ENCODE results near the gene PIK3AP1. TPM values are rescaled to one million over a fixed set of nuclear protein-coding genes. Genes with fewer than 3 reads are reported as not detected.
"Not testable (repeated sequence)": the region's sequence is repeated elsewhere in the genome, so short reads cannot be mapped to it uniquely, and the experiment has no call there.

The PIK3AP1 gene
- total and polyA plus RNA-seq, 7 experiments from 2014 or later = 0.46 to 68.1 (median 2.9) TPM

DNA sequence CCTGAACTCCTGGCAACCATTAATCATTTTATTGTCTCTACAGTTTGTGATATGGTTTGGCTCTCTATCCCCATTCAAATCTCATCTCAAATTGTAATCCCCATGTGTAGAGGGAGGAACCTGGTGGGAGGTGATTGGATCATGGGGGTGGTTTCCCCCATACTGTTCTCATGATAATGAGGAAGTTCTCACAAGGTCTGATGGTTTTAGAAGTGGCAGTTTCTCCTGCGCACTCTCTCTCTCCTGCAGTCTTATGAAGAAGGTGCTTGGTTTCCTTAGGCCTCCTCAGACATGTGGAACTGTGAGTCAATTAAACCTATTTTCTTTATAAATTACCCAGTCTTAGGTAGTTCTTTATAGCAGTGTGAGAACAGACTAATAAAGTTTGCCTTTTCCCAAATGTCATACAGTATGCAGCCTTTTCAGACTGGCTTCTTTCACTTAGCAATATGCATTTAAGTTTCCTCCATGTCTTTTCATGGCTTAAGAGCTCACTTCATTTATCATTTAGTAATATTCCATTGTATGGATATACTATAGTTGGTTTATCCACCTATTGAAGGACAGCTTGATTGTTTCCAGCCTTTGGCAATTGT is 17.1 kb upstream of the PIK3AP1 start:
- DNase-seq; H3K27me3 Mint-ChIP-seq; H3K36me3 ChIP-seq (ENCODE audit: control insufficient read depth in 2 of 3, insufficient read depth in 3 of 3, low read length in 3 of 3); H3K4me1 ChIP-seq (ENCODE audit: control insufficient read depth in 2 of 2, insufficient read depth in 2 of 2, low read length in 2 of 2); H3K4me1 Mint-ChIP-seq; POLR2A ChIA-PET; H3K9me3 ChIP-seq (ENCODE audit: control insufficient read depth in 2 of 3, low read length in 3 of 3); H3K9me3 Mint-ChIP-seq; CTCF ChIA-PET; intact Hi-C loops (cut with micrococcal nuclease); H3K27ac ChIP-seq (ENCODE audit: low read depth, low read length); H3K4me3 Mint-ChIP-seq; H3K27me3 ChIP-seq (ENCODE audit: control insufficient read depth in 2 of 2, insufficient read depth in 2 of 2, low read length in 2 of 2); H3K4me3 ChIP-seq (ENCODE audit: low read length); H3K36me3 Mint-ChIP-seq; H3K27ac Mint-ChIP-seq: not testable (repeated sequence)
- ATAC-seq = peak; percentile 53

DNA sequence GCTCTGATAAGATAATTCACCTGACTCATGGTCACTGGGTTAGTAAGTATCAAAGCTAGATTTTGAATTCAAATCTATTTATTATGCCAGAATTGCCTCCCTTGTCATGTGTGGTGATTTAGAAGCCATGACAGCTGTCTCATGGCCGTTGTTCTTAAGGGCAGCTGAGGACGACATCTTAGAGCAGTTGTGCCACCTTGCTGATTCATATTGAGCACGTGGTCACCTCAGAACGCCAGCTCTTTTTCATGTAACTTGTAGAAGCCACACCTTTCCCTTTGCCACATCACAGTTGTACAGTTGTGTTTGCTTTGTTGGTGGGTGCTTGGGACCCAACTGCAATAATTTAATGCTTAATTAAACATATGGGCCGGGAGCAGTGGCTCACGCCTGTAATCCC is 4.3 kb upstream of the PIK3AP1 start:
- intact Hi-C loops (cut with micrococcal nuclease) = loop anchor here (5.0 to 10.0 kb wide), 2 partner anchors 207 to 330 kb away; no protein-coding TSS in a partner anchor
- Histone ChIP-seq H3K27ac (ENCODE audit: low read depth, low read length) (no peak overlapping the region), H3K4me3 (ENCODE audit: low read length) (no peak overlapping the region), H3K9me3 (ENCODE audit: control insufficient read depth in 2 of 3, low read length in 3 of 3) (no peaks in the 10 kb centered on the region), H3K27me3 (ENCODE audit: control insufficient read depth in 2 of 2, insufficient read depth in 2 of 2, low read length in 2 of 2) (no peaks in the 10 kb centered on the region), H3K36me3 (ENCODE audit: control insufficient read depth in 2 of 3, insufficient read depth in 3 of 3, low read length in 3 of 3) (no peaks in the 10 kb centered on the region), H3K4me1 (ENCODE audit: control insufficient read depth in 2 of 2, insufficient read depth in 2 of 2, low read length in 2 of 2) (peaks cover 6 to 11% of the 10 kb centered on the region in 2 donors)
- Mint-ChIP-seq H3K27me3 (peaks cover 0 to 22% (median 5%) of the 10 kb centered on the region in 5 donors), H3K27ac (no peak overlapping the region), H3K4me3 (no peak overlapping the region), H3K9me3 (no peaks in the 10 kb centered on the region), H3K36me3 (no peaks in the 10 kb centered on the region), H3K4me1 (peaks cover 12 to 20% (median 17%) of the 10 kb centered on the region in 7 donors)
- ChIA-PET CTCF (no interaction called here), POLR2A (no interaction called here)
- ATAC-seq (no peak), DNase-seq (no peak)

DNA sequence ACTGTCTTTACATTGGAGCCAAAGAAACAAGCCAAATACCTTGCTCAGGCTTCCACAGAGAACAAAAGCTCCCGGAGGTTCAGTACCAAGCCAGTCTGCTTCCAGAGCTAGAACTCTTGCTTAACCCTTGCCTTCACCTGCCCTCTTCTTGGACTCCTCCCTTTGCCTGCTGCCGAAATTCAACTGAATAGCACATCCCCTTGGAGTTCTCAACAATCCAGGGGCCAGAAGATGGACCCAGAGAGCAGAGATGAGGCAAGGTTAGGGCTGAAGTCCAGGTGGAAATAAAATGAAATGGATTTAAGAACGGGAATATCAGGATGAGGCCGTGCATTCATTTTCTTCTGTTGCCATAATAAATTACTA is 876 bp upstream of the PIK3AP1 start:
- H3K36me3 ChIP-seq (ENCODE audit: control insufficient read depth in 2 of 3, insufficient read depth in 3 of 3, low read length in 3 of 3) = no peaks in the 10 kb centered on the region
- H3K4me3 ChIP-seq (ENCODE audit: low read length) = peak overlapping the region; percentile 58
- peaks cover 6 to 20% of the 10 kb centered on the region in 2 donors for H3K4me1 ChIP-seq (ENCODE audit: control insufficient read depth in 2 of 2, insufficient read depth in 2 of 2, low read length in 2 of 2)
- Mint-ChIP-seq H3K4me1 (peaks cover 17 to 35% (median 26%) of the 10 kb centered on the region in 7 donors), H3K36me3 (no peaks in the 10 kb centered on the region), H3K27me3 (peaks cover 0 to 24% (median 5%) of the 10 kb centered on the region in 5 donors), H3K4me3 (peak overlapping the region; percentile 85 to 98 (median 90)), H3K27ac (peak overlapping the region in 5 of 9 donors; percentile 16 to 82 (median 58)), H3K9me3 (peaks cover 0 to 1% (median 0%) of the 10 kb centered on the region in 11 donors)
- CTCF ChIA-PET = no interaction called here
- H3K27ac ChIP-seq (ENCODE audit: low read depth, low read length) = no peak overlapping the region
- ATAC-seq (no peak), DNase-seq (no peak)
- POLR2A ChIA-PET = interaction anchor here (1.0 kb wide), 1 partner anchor 134 kb away, joined by 3 read pairs; the partner anchor contains the start of gene TM9SF3
- H3K9me3 ChIP-seq (ENCODE audit: control insufficient read depth in 2 of 3, low read length in 3 of 3) = no peaks in the 10 kb centered on the region
- no peaks in the 10 kb centered on the region for H3K27me3 ChIP-seq (ENCODE audit: control insufficient read depth in 2 of 2, insufficient read depth in 2 of 2, low read length in 2 of 2)
- intact Hi-C loops (cut with micrococcal nuclease) = loop anchor here (2.0 to 10.0 kb wide), 5 partner anchors 26 to 326 kb away; no protein-coding TSS in a partner anchor

DNA sequence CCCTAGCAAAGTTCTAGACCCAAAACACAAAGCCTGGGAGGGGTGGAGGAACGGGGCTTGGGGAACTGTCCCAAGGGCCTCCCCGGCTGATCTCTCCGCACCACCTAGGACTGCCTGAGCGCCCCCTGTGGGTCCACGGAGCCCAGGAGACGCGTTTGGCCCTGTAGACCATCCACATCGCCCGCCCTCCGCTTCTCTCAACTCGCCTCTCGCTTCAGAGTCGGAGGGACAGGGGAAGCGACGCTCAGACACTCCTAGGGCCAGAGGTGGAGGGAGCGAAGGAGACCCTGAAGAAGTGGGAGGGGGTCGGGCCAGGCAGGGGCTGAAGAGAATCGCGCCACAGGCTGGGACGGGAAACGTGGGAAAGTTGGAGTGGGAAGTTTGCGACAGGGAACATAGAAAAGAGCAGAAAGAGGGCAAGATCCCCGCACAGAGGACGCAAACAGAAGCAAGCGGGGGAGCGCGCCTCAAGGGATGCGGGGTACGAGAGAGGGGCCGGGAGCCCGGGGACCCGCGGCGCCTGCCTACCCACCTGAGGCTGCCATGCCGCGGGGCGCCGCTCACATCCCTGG is 378 bp downstream of the PIK3AP1 start:
- Mint-ChIP-seq H3K4me1 (peaks cover 17 to 35% (median 26%) of the 10 kb centered on the region in 7 donors), H3K9me3 (peaks cover 0 to 1% (median 0%) of the 10 kb centered on the region in 11 donors), H3K4me3 (peak overlapping the region; percentile 84 to 98 (median 92)), H3K27ac (peak overlapping the region in 7 of 9 donors; percentile 20 to 77 (median 69)), H3K27me3 (peaks cover 0 to 24% (median 4%) of the 10 kb centered on the region in 5 donors), H3K36me3 (no peaks in the 10 kb centered on the region)
- Histone ChIP-seq H3K36me3 (ENCODE audit: control insufficient read depth in 2 of 3, insufficient read depth in 3 of 3, low read length in 3 of 3) (no peaks in the 10 kb centered on the region), H3K4me1 (ENCODE audit: control insufficient read depth in 2 of 2, insufficient read depth in 2 of 2, low read length in 2 of 2) (peaks cover 6 to 20% of the 10 kb centered on the region in 2 donors), H3K4me3 (ENCODE audit: low read length) (peak overlapping the region; percentile 58), H3K27me3 (ENCODE audit: control insufficient read depth in 2 of 2, insufficient read depth in 2 of 2, low read length in 2 of 2) (no peaks in the 10 kb centered on the region), H3K9me3 (ENCODE audit: control insufficient read depth in 2 of 3, low read length in 3 of 3) (no peaks in the 10 kb centered on the region), H3K27ac (ENCODE audit: low read depth, low read length) (no peak overlapping the region)
- DNase-seq (peak in 5 of 9 donors; percentile 2 to 52 (median 15)), ATAC-seq (peak; percentile 77)
- ChIA-PET POLR2A (no interaction called here), CTCF (no interaction called here)
- intact Hi-C loops (cut with micrococcal nuclease) = loop anchor here (2.0 to 10.0 kb wide), 5 partner anchors 27 to 325 kb away; no protein-coding TSS in a partner anchor

DNA sequence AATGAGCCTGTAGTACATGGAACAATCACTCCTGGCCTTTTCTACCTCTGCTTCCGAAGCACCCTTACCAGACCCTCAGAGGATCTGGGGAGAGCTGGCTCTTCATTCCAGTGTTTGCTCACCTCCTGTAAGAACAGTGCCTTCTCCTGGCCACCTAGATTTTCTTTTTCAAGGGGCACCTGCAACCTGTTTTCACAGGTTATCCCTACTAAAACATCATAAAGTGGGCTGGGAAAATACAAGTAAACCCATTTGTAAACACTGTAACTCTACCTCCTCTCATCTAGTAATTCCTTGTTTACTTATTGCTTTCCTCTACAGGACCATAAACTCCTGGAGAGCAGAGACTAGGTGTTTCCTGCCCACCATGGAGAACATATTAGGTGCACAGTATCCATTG is 1.1 kb downstream of the PIK3AP1 start:
- H3K9me3 Mint-ChIP-seq = peaks cover 0 to 1% (median 0%) of the 10 kb centered on the region in 11 donors
- peak overlapping the region; percentile 84 to 98 (median 92) for H3K4me3 Mint-ChIP-seq
- Histone ChIP-seq H3K27me3 (ENCODE audit: control insufficient read depth in 2 of 2, insufficient read depth in 2 of 2, low read length in 2 of 2) (no peaks in the 10 kb centered on the region), H3K36me3 (ENCODE audit: control insufficient read depth in 2 of 3, insufficient read depth in 3 of 3, low read length in 3 of 3) (no peaks in the 10 kb centered on the region), H3K27ac (ENCODE audit: low read depth, low read length) (no peak overlapping the region), H3K4me1 (ENCODE audit: control insufficient read depth in 2 of 2, insufficient read depth in 2 of 2, low read length in 2 of 2) (peaks cover 6 to 20% of the 10 kb centered on the region in 2 donors), H3K9me3 (ENCODE audit: control insufficient read depth in 2 of 3, low read length in 3 of 3) (no peaks in the 10 kb centered on the region), H3K4me3 (ENCODE audit: low read length) (peak overlapping the region; percentile 58)
- H3K4me1 Mint-ChIP-seq = peaks cover 17 to 35% (median 26%) of the 10 kb centered on the region in 7 donors
- intact Hi-C loops (cut with micrococcal nuclease) = no loop called here
- peak overlapping the region in 3 of 9 donors; percentile 16 to 76 (median 69) for H3K27ac Mint-ChIP-seq
- ATAC-seq = no peak
- ChIA-PET CTCF (no interaction called here), POLR2A (no interaction called here)
- DNase-seq = no peak
- no peaks in the 10 kb centered on the region for H3K36me3 Mint-ChIP-seq
- H3K27me3 Mint-ChIP-seq = peaks cover 0 to 24% (median 4%) of the 10 kb centered on the region in 5 donors

DNA sequence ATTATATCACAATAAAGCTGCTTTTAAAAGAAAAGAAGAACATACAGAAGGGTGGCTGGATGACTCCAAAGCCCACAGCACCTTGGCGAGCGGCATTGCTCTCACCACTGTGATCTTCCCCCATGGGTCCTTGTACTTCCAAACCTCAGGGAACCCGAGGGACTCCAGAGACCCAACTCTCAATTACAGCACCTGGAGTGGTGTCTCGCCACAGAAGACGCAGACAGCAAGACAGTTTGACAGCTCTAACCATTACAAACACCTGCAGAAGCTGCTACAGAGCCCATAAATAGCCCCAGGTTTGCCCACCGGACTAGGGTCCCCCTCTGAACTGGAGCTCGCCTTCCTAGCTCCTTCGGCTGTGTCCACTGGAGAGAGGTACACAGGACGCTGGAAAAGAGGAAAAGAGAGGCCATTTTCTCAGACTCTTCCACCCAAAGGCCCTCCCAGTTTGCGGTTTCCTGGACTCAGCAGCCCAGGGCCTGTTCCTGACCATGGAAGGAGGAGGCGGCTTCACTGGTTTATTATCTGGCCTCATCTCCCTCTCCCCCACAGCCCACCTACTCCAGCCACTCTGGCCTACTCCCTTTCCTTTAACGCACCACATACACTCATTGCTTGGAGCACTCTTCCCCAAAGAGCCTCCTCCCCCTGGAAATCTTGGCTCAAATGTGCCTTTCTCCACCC is 1.9 kb downstream of the PIK3AP1 start:
- H3K36me3 Mint-ChIP-seq = no peaks in the 10 kb centered on the region
- no peak for ATAC-seq
- intact Hi-C loops (cut with micrococcal nuclease) = no loop called here

More for the DNA sequence above, 1.9 kb downstream of the PIK3AP1 start:
- H3K36me3 ChIP-seq (ENCODE audit: control insufficient read depth in 2 of 3, insufficient read depth in 3 of 3, low read length in 3 of 3) = no peaks in the 10 kb centered on the region
- no peak overlapping the region for H3K27ac ChIP-seq (ENCODE audit: low read depth, low read length)
- no peaks in the 10 kb centered on the region for H3K9me3 ChIP-seq (ENCODE audit: control insufficient read depth in 2 of 3, low read length in 3 of 3)
- H3K4me1 Mint-ChIP-seq = peaks cover 17 to 35% (median 26%) of the 10 kb centered on the region in 7 donors
- peaks cover 0 to 24% (median 4%) of the 10 kb centered on the region in 5 donors for H3K27me3 Mint-ChIP-seq
- no peak overlapping the region for H3K4me3 ChIP-seq (ENCODE audit: low read length)
- peak overlapping the region in 5 of 10 donors; percentile 1 to 96 (median 3) for H3K4me3 Mint-ChIP-seq
- ChIA-PET CTCF (no interaction called here), POLR2A (no interaction called here)
- DNase-seq = no peak
- peak overlapping the region in 2 of 9 donors; percentile 16 to 69 for H3K27ac Mint-ChIP-seq
- peaks cover 0 to 1% (median 0%) of the 10 kb centered on the region in 11 donors for H3K9me3 Mint-ChIP-seq
- no peaks in the 10 kb centered on the region for H3K27me3 ChIP-seq (ENCODE audit: control insufficient read depth in 2 of 2, insufficient read depth in 2 of 2, low read length in 2 of 2)
- peaks cover 6 to 20% of the 10 kb centered on the region in 2 donors for H3K4me1 ChIP-seq (ENCODE audit: control insufficient read depth in 2 of 2, insufficient read depth in 2 of 2, low read length in 2 of 2)
